Midbrain (tissue), 1 donor: ENCODE measurements around the gene MPHOSPH8.
"Not testable (repeated sequence)": the region's sequence is repeated elsewhere in the genome, so short reads cannot be mapped to it uniquely, and the experiment has no call there.

Experiments
- DNase-seq: peaks from one replicate; lab custom pipeline; 2025; lab: John Stamatoyannopoulos, UW

The MPHOSPH8 gene

DNA sequence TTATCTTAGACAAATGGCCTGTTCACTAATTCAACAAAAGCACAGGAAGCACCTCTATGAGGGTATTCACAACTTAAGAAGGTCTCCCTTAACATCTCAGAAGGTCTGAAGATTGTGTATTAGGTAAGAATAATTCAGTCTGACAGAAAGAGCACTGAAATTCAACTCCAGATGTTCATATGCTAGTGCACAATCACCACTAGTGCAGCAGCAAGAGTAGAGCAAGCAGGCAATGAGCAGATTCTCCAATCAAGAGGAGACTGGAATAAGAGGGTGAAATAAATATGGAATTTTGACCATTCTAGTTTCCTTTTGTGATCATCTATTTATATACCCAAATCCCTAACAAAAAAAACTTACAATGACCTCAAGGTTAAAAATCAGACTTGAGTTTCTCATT, 52.0 kb downstream of the MPHOSPH8 start:
- no peak for DNase-seq

- not testable (repeated sequence) for DNase-seq
These were observed 58.0 kb downstream of the MPHOSPH8 start for GRCh38 chr13:19691447-19691846.

GRCh38 chr13:19695428-19695827, 62.0 kb downstream of the MPHOSPH8 start:
- no peak for DNase-seq

DNA sequence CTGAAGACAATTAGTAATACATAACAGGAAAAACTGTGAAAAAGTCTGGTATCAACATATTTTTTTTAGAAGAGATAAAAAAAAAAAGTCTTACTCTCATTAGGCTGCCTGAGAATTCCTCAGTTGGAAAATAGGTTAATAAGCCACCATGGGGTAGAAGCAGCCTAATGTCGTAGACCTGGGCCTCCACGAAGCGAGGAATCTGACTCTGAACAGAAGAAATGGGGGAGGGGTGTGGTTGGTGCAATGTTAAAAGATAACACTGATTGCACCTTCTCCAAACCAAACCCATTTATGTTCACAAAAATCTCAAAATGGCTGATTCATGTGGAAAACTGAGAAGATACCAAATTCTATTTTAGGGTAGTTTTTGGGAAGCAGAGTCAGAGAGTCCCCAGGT, 62.4 kb downstream of the MPHOSPH8 start:
- no peak for DNase-seq

- not testable (repeated sequence) for DNase-seq
These were observed 67.5 kb downstream of the MPHOSPH8 start for GRCh38 chr13:19700963-19701362.

DNA sequence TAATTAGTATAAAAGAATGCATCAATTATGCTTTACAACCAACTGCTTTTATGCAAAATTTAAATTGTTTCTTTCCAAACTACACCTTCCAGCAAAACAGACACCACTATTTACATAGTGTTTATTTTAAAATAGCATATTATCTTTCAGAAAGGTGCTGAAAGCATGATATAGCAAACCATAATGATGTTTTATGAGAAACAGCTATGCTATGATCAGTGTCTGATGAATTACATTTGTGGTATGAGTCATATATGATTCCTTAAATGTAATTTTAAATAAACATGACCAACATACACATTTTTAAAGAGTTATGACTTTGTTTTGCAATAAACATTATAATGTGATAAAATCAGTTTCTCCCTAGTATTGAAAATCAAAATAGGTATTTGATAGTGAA, 68.2 kb downstream of the MPHOSPH8 start:
- not testable (repeated sequence) for DNase-seq

GRCh38 chr13:19704256-19704655, 70.8 kb downstream of the MPHOSPH8 start:
- not testable (repeated sequence) for DNase-seq

GRCh38 chr13:19709039-19709438, 75.6 kb downstream of the MPHOSPH8 start:
- DNase-seq, result not testable (repeated sequence)

DNA sequence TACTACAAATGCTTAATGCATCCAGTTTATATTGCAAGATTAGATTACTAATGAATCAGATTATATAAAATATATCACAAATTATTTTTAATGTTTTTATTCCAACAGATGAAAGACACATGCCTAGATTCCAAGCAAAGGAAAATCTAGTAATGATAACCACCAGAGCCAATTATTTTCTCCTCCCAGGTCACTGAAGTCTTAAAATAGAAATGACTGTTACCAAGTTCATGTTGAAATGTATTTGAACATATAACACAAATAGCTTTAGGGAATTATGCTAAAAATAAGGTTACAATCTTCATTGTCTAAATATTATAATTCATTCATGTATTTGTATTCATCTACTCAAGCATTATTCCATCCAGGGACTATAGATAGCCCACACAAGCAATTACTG, 76.3 kb downstream of the MPHOSPH8 start:
- not testable (repeated sequence) for DNase-seq

DNA sequence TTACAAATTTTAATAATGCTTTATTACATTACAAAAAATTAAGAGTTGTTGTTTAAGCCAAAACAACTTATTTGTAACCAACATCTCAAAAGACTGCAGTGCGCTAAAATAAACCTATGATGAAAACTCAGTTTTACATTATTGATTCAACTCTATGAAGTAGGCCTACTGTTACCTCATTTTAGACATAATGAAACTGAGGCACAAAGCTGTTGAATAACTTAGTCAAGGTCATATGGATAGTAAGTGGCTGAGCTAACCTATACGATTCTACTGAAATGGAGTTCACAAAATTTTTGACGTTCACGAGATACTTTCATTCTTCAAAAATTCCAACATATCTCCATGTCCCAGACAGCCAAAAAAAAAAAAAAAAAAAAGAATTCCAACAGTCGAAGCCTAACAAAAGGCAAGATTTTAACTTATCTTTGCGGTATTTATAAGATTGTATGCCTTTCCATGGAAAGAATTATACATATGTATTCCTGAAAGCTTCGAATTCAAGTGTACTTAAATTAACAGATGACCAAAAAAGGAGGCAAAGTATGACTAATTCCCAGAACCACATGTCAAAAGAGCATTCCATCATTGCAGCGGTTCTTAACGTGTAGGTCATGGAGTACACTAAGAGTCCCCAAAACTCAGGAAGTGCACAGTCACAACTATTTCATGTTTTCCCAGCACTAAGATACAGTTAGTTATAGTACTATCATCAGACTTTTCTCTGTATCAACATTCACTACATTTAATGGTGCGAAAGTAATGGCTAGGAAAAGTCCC, 79.9 kb downstream of the MPHOSPH8 start:
- DNase-seq, result no peak

GRCh38 chr13:19720039-19720438, 86.6 kb downstream of the MPHOSPH8 start:
- DNase-seq, result no peak
